Stomach (tissue), 9 donors: ENCODE data around the gene SLC2A6. TPM values are rescaled to one million over a fixed set of nuclear protein-coding genes. Genes with fewer than 3 reads are reported as not detected.

ENCODE experiments used
- DNase-seq, 2 donors: peaks; one replicate each; pipeline versions ENCODE4 v3.0.0 to v3.0.0-alpha.2; 2013 to 2019
- H3K27ac ChIP-seq, 5 donors: fragments of 200-600 bp in 4 of 5; sonication (generic) in 4 of 5; one replicate each; pipeline ENCODE4 v1.5.1; 2013 to 2019; ENCODE audit warnings: mild to moderate bottlenecking in 1 of 5, moderate library complexity in 1 of 5
- H3K27me3 ChIP-seq, 3 donors: fragments of 200-600 bp; sonication (generic); one replicate each; pipeline ENCODE4 v1.5.1; 2017 to 2019; ENCODE audit warnings: mixed run types in 1 of 3
- H3K36me3 ChIP-seq, 4 donors: fragments of 200-600 bp; sonication (generic); 1 replicate in 3 of 4; 2 replicates in 1 of 4; pipeline ENCODE4 v1.5.1; 2016 to 2019
- H3K4me1 ChIP-seq, 4 donors: fragments of 200-600 bp; sonication (generic); one replicate each; pipeline ENCODE4 v1.5.1; 2016 to 2019
- H3K4me3 ChIP-seq, 4 donors: fragments of 200-600 bp; sonication (generic) in 3 of 4; one replicate each; pipeline ENCODE4 v1.5.1; 2016 to 2019; ENCODE audit warnings: mild to moderate bottlenecking in 1 of 4
- H3K9me3 ChIP-seq, 4 donors: fragments of 200-600 bp; sonication (generic); one replicate each; pipeline ENCODE4 v1.5.1; 2016 to 2019
- EP300 ChIP-seq: sonication (generic); formaldehyde crosslinking; IDR thresholded peaks from one replicate; pipeline ENCODE4 v1.6.1; 2017; ENCODE audit warnings: antibody characterized with exemption
- POLR2A ChIP-seq, 4 donors: fragments of 450-650 bp; IDR thresholded peaks; one replicate each; pipeline ENCODE4 v1.6.1; 2016; ENCODE audit warnings: antibody characterized with exemption in 4 of 4, control low read depth in 2 of 4, mild to moderate bottlenecking in 1 of 4, moderate library complexity in 1 of 4
- POLR2AphosphoS5 ChIP-seq, 3 donors: sonication (generic); formaldehyde crosslinking; IDR thresholded peaks; one replicate each; pipeline ENCODE4 v1.6.1; 2016; ENCODE audit warnings: antibody characterized with exemption in 3 of 3
- WGBS, 5 donors: extraction: QIAGEN DNeasy Blood & Tissue Kit in 3 of 5; methylation state at CpG; one replicate each; pipeline versions ENCODE4 v1.1.5 to v1.1.7; 2013 to 2018; 5-methylcytosine and 5-hydroxymethylcytosine counted together
- intact Hi-C: fragments of 100-400 bp; cut with DNase I; formaldehyde crosslinking; loops from one replicate; pipeline ENCODE4 v1.15.1; 2023; ENCODE audit warnings: low total_unique reads
- polyA plus RNA-seq, 3 donors: library from polyadenylated mRNA; stranded (reverse); fragments of 200-250 nt; gene quantifications; one replicate each; pipeline ENCODE4 v1.2.3, GENCODE V29; 2013
- total RNA-seq, 5 donors: library from RNA; depleted of rRNA; stranded (reverse); fragments of >200 nt; gene quantifications; one replicate each; pipeline versions ENCODE4 v1.1.0 to v1.2.3, GENCODE V29; 2014 to 2016
- TF ChIP-seq, protein P1 (sequence below), 7 experiments: fragments of 450-650 bp in 4 of 7; fragments of 200-600 bp in 3 of 7; sonication (generic) in 3 of 7; IDR thresholded peaks; one replicate each; pipeline ENCODE4 v1.5.1; 2016 to 2019; ENCODE audit warnings: antibody characterized with exemption in 7 of 7, control low read depth in 2 of 7, mild to moderate bottlenecking in 1 of 7
- donor health status: healthy with polysubstance abuse.
- donor health status: Bipolar disorder and iron deficiency.
- donor health status: healthy.

Gene SLC2A6
- total and polyA plus RNA-seq, 8 donors = 0.55 to 14.3 (median 1.3) TPM; not detected in 2

DNA sequence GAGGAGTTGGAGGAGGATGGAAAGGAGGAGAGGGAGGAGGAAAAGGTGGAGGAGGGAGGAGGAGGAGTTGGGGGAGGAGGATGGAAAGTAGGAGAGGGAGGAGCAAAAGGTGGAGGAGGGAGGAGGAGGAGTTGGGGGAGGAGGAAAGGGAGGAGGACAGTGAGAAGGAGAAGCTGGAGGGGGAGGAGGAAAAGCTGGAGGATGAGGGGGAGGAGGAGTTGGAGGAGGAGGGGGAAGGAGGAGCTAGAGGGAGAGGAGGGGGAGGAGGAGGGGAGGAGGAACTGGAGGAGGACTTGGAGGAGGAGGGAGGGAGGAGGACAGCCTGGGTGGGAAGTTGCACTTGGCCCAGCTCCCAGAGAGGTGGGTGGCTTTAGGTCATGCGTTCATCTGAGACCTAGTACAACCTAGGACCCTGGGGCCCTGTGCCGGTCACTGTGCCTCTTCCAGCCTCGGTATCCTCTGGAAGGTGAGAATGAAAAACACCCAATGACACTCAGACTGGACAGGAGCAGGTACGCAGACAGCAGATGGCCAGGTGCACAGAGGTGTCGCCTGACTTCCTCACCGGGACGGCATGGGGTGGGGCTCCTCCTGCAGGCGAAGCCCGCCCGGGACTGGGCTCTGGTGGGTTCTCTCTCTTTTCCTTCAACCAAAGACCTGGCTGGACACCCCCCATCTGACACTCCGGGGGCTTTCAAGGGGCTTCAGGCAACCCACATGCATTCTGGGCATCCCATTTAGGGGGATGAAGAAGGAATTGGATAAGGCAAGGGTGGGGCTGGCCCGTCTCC lies 12.2 kb upstream of the SLC2A6 start:
- H3K36me3 ChIP-seq = no peaks in the 10 kb centered on the region
- H3K9me3 ChIP-seq = no peaks in the 10 kb centered on the region
- H3K4me1 ChIP-seq = peaks cover under 1 to 11% (median 3%) of the 10 kb centered on the region in 4 donors
- no peak overlapping the region for H3K27ac ChIP-seq
- TF ChIP-seq POLR2AphosphoS5 (IDR thresholded peaks at IDR 0.05) (no peak), POLR2A (IDR thresholded peaks at IDR 0.05) (no peak), EP300 (no peak)
- TF ChIP-seq, protein P1, sequence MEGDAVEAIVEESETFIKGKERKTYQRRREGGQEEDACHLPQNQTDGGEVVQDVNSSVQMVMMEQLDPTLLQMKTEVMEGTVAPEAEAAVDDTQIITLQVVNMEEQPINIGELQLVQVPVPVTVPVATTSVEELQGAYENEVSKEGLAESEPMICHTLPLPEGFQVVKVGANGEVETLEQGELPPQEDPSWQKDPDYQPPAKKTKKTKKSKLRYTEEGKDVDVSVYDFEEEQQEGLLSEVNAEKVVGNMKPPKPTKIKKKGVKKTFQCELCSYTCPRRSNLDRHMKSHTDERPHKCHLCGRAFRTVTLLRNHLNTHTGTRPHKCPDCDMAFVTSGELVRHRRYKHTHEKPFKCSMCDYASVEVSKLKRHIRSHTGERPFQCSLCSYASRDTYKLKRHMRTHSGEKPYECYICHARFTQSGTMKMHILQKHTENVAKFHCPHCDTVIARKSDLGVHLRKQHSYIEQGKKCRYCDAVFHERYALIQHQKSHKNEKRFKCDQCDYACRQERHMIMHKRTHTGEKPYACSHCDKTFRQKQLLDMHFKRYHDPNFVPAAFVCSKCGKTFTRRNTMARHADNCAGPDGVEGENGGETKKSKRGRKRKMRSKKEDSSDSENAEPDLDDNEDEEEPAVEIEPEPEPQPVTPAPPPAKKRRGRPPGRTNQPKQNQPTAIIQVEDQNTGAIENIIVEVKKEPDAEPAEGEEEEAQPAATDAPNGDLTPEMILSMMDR (IDR thresholded peaks at IDR 0.05) = no peak
- no peak overlapping the region for H3K4me3 ChIP-seq
- WGBS, 5 donors = 63 to 76% (median 70%) methylated on average over 12 of the region's 12 CpGs
- DNase-seq = no peak
- intact Hi-C loops = no loop called here
- H3K27me3 ChIP-seq = peaks cover 0 to 34% (median 0%) of the 10 kb centered on the region in 3 donors

DNA sequence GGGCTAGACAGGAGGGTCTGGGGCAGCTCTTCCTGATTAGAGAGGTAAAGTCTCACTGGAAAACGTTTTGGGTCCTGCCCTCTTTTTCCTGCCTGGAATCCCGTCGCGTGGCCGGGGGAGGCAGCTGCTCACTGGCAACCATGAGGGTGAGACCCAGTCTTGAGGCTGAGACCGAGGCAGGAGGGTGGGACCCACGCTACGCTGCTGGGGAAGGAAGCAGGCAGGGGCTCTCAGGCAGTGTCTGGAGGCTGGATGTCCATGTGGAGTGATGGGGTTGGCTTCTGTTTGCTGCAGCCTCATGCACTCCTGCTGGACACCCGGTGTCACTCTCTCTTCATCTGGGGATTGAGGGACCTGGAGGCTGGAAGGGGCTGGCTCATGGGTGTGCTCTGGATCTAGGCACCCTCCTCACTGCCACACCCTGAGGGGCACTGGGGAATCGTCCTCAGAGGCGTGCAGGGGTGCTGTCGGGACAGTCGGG lies 11.3 kb upstream of the SLC2A6 start:
- no peak overlapping the region for H3K27ac ChIP-seq
- H3K27me3 ChIP-seq = peaks cover 0 to 42% (median 0%) of the 10 kb centered on the region in 3 donors
- WGBS, 5 donors = 54 to 71% (median 64%) methylated on average over 12 to 13 of the region's 13 CpGs
- no peak for TF ChIP-seq POLR2A (IDR thresholded peaks at IDR 0.05)
- TF ChIP-seq EP300 = no peak
- TF ChIP-seq, protein P1 (IDR thresholded peaks at IDR 0.05) = no peak
- TF ChIP-seq POLR2AphosphoS5 (IDR thresholded peaks at IDR 0.05) = no peak
- no peak for DNase-seq
- H3K36me3 ChIP-seq = no peaks in the 10 kb centered on the region
- H3K4me3 ChIP-seq = no peak overlapping the region
- H3K4me1 ChIP-seq = peaks cover 8 to 19% (median 12%) of the 10 kb centered on the region in 4 donors
- H3K9me3 ChIP-seq = no peaks in the 10 kb centered on the region
- intact Hi-C loops = no loop called here

DNA sequence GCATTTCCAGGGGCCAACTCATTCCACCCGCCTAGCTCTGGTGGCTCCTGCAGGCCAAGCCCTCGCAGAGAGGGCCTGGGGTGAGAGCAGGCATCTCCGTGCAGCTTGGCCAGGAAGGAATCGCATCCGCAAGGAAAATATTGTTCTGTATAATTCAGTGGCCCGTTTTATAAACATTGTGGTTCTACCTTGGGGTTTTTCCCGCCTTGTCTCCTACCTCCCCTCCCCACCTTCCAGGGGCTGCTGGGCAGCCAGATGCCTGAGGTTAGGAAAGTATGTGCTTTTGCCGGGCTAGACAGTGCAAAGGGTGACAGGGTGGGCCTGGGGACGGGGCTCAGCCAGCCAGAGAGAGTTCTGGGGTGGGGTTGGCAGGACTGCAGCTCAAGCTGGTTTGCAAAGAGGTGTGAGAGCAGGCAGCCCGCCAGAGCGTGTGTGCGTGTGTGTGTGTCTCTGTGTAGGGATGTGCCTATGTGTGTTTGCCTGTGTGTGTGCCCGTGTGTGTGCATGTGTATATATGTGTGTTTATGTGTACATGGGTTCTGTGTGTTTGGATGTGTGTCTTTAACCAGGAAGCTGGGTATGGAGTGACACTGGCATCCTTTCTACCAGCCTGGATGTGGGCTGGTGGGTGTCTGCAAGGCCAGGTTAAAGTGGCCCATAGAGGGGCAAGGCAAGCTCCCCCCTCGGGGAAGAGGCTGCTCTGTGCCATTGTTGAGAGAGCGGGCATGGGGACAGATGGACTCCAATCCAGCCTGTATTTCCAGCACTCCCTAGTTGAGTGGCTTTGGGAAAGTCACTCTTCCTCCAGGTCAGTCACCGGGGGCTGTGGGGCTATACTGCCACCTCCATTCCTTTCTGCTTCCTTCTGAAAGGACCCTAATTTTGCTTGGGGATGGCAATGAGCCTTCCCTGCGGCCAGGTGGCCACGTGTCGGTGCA lies 10.6 kb upstream of the SLC2A6 start:
- peaks cover 8 to 25% (median 17%) of the 10 kb centered on the region in 4 donors for H3K4me1 ChIP-seq
- no peaks in the 10 kb centered on the region for H3K9me3 ChIP-seq
- TF ChIP-seq EP300 = no peak
- TF ChIP-seq POLR2A (IDR thresholded peaks at IDR 0.05) = no peak
- TF ChIP-seq POLR2AphosphoS5 (IDR thresholded peaks at IDR 0.05) = no peak
- TF ChIP-seq, protein P1 (IDR thresholded peaks at IDR 0.05) = no peak
- WGBS, 5 donors = 76 to 84% (median 81%) methylated on average over 19 of the region's 19 CpGs
- intact Hi-C loops = loop anchor here (5.0 to 10.0 kb wide), 2 partner anchors 82 to 305 kb away; no protein-coding TSS in a partner anchor
- H3K36me3 ChIP-seq = no peaks in the 10 kb centered on the region
- peaks cover 0 to 48% (median 0%) of the 10 kb centered on the region in 3 donors for H3K27me3 ChIP-seq
- DNase-seq = no peak
- no peak overlapping the region for H3K4me3 ChIP-seq
- no peak overlapping the region for H3K27ac ChIP-seq

DNA sequence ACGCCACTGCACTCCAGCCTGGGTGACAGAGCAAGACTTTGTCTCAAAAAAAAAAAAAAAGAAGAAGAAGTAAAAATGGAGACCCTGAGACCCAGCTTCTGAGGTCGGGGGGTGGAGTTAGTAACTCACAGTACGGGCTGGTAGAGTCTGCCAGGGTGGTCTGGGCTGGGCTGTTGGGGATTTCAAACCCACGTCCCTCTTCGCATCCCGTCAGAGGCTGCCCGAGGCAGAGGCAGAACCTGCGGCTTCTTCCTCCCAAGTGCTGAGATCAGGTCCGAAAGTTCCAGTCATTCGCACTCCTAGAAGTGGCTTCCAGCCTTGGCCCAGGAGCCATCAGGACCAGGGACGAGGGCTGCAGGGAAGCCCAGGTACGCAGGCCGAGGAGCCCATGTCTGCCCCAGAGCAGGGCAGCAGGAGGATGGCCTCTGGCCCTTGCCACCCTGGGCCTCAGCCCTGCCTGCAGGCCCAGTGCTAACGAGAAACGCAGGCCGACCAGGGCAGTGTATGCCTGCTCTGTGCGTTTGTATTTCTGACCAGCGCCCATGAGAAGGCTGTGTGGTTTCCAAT lies 9.9 kb upstream of the SLC2A6 start:
- intact Hi-C loops = loop anchor here (5.0 to 10.0 kb wide), 2 partner anchors 81 to 304 kb away; no protein-coding TSS in a partner anchor
- no peak overlapping the region for H3K27ac ChIP-seq
- no peak for DNase-seq
- H3K4me3 ChIP-seq = no peak overlapping the region
- peaks cover 8 to 25% (median 17%) of the 10 kb centered on the region in 4 donors for H3K4me1 ChIP-seq
- H3K27me3 ChIP-seq = peaks cover 0 to 48% (median 0%) of the 10 kb centered on the region in 3 donors
- 79 to 92% (median 87%) methylated on average over 17 to 18 of the region's 18 CpGs for WGBS, 5 donors
- TF ChIP-seq, protein P1 (IDR thresholded peaks at IDR 0.05) = no peak
- no peak for TF ChIP-seq POLR2A (IDR thresholded peaks at IDR 0.05)
- no peak for TF ChIP-seq POLR2AphosphoS5 (IDR thresholded peaks at IDR 0.05)
- no peak for TF ChIP-seq EP300
- H3K9me3 ChIP-seq = no peaks in the 10 kb centered on the region
- H3K36me3 ChIP-seq = no peaks in the 10 kb centered on the region
